HG03457 (cell line): ENCODE results near the gene PRKAA1.

Experiments
- ATAC-seq: cut with Tn5 transposase; IDR thresholded peaks from one replicate; pipeline ENCODE4 v1.9.1; 2021; ENCODE audit warnings: moderate number of reproducible peaks; ENCODE audit not compliant: unreplicated experiment

The PRKAA1 gene

GRCh38 chr5:40781843-40782409 lies 16.2 kb downstream of the PRKAA1 start:
- ATAC-seq: no peak

GRCh38 chr5:40780858-40781257 lies 17.3 kb downstream of the PRKAA1 start:
- no peak for ATAC-seq

DNA sequence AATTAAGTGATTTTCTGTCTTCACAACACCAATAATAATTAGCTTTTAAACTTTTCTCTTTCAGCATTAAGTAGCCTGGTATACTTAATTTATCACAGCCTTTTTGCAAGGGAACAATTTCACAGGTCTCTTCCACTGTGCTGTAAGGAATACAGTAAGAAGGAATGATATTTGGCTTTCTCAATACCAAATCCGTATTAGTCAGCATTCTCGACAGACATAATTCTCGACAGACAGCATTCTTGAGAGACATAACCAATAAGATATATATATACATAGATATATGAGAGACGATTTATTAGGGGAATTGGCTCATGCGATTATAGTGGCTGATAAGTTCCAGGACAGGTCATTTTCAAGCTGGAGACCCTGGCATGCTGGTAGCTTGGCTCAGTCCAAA lies 18.0 kb downstream of the PRKAA1 start:
- ATAC-seq: no peak

- ATAC-seq: no peak
Observed at GRCh38 chr5:40779561-40779960, 18.6 kb downstream of the PRKAA1 start.

GRCh38 chr5:40778133-40778532 lies 20.0 kb downstream of the PRKAA1 start:
- ATAC-seq: no peak

DNA sequence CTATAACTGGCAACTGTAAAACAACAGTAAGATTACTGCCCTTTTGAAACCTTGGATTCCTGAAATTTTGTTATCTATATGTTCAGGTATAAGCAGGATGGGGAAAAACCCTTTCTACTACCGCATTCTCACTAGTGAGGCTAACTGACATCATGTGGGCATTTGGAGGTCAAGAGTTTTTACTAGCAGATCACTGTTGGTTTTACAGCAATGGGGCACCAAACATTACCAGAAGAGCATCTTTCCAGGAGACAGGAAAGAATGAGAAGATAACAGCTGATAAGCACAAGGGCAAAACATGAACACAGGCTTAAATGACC lies 21.6 kb downstream of the PRKAA1 start:
- ATAC-seq: no peak

DNA sequence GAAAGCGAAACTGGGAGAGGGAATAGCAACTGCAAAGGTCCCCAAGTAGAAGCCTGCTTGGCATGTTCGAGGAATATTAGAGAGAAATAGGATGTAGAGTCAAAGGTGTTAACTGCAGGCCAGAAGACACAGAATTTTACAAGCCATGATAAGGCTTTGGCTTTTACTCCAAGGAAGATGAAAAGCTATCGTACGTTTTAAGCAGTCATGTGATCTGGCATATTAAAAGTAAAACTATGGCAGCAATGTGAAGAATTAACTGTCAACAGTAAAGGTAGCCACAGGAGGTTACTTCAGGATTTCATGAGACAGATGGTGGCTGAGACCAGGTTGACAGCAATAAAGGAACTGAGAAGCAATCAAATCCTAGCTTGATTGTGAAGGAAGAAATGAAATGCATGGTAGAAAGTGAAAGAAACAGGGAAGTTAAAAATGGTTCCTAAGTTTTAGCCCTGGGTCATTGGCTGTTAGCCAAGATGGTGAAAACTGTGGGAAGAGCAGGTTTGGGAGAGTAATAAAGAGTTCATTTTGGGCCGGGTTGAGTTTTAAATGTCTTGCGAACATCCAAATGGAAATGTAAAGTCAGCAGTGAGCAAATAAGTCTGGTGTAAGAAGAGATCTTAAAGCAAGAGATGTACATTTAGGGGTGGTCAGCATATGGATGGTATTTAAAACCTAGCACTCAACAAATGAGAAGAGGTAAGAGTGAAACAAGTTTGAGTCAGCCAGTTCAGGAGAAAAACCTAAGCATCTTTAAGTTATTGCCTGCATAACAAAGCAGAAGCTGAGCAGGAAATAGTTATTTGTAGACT lies 22.1 kb downstream of the PRKAA1 start:
- ATAC-seq: no peak

DNA sequence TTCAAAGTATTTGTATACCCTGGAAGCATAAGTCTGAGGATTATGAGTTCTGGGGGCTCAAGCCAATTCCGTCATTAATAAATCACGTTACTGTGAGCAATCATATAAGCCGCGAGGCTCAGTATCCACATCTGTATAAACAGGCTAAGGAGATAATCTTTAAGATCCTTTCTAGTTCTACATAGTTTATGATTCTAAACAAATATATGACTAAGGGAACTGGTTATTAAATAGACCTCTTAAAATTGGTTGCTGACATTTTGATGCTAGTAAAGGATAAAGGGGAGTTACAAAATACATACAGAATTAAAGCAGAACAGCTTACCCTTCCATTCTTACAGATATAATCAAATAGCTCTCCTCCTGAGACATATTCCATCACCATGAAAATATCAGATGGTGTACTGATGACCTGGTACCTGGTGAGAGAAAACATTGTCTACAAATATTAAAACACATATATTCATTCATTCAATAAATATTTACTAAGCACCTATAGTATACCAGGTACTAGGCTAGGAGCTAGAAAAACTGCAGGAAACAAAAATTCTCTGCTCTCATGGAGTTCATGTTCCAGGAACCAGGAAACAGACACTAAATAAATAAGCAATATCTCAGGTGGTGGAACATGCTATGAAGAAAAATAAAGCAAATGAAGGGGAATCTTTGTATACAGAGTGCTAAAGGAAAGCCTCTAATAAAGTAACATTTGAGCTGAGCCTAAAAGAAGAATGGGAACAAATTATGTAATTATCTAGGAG lies 22.9 kb downstream of the PRKAA1 start:
- ATAC-seq: no peak

- ATAC-seq: no peak
Observed at GRCh38 chr5:40774623-40775022, 23.6 kb downstream of the PRKAA1 start.

DNA sequence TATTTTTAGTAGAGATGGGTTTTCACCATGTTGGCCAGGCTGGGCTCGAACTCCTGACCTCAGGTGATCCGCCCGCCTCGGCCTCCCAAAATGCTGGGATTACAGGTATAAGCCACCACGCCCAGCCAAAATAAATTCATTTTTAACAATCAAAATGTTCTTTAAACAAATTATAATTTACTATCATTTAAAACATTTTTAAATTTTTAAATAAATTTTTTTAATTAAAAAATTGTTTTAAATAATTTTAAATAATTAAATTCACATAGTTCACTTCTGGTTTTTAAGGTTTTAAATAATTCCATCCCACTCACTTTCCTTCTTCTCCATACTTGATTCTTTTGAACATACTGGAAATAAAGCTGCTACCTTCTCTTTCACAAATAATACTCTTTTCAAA lies 27.4 kb downstream of the PRKAA1 start:
- ATAC-seq: no peak

- ATAC-seq: no peak
Observed at GRCh38 chr5:40762705-40763104, 35.5 kb downstream of the PRKAA1 start.

GRCh38 chr5:40757400-40757799 lies 40.8 kb downstream of the PRKAA1 start:
- no peak for ATAC-seq

DNA sequence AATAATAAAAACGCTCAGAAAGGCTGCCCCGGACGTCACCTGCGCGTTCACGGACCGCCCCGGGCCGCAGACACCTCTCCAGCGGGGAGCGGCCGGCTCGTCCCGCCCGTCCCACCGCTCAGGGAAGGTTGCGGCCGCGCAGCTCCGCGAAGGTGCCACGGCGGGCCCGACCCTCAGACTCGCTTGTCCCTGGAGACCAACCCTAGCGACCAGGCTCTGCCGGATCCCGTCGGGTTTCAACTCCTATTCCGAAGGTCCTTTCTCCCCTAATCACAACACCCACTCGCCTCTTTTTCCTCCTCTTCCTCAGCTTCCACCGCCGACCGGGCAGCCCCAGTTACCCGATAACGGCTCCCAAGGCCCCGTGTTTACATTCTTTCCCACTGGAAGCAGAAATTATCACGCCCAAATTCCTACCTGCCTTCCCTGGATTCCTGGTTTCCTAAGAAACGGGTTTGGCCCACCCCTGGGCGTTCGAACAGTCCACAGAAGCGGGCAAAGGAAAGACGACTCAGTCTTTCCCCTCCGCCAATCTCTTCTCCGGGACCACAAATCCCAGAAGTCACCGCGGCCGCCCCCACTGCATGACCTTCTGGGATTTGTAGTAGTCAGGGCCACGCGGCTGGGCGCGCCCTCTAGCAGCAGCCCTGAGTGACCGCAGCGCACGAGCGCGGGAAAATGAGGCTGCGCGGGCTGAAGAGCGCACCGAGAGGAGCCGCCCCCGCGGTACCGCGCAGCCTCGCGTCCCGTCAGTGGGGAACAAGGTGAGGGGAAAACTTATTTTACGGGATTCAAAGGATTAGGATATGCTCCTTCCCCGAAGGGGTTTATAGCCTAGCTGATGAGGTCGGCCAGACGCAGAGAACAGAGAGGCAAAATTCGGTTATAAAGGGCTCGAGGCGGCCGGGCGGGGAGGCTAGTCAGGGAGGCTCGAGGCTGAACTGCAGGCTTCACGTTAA lies 42.5 kb downstream of the PRKAA1 start, which contains the start of gene TTC33:
TSS of gene TTC33 (minus strand) at position 555 of the 959 bp plus-strand sequence. CDS start 8,943 bp downstream, outside the sequence.
- ATAC-seq: peak; percentile 84

GRCh38 chr5:40755093-40755406 lies 43.1 kb downstream of the PRKAA1 start:
- peak; percentile 80 for ATAC-seq

DNA sequence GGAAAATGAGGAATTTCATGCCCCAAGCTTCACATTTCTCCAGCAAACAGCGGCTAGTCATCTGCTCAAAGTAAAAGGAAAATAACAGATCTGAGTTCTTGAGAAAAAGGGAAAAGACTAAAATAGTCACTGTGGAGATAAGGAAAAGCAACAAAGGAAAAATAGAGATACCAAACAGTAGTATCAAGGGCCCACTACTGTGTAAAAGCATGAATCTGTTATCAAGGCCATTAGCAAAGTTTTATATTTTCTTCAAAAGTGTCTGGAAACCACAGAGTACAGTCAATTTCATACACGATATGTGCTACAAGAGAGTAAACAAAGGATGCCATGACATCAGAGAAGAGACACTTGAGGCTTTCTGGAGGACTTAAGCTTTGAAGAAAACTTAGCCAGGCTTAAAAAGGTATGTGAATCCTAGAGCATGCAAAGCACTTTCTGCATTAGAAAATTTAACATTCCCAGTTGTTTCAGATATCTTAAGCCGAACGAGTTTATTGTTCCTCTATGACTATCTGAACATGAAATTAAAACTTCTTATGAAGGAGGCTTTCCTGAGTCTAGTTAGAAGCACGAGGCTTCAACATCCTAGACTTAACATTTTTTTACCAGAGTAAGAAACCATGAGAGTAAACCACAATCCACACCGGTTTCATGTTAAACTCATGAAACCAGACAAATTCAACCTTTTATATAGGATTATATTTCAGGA lies 43.6 kb downstream of the PRKAA1 start:
- peak; percentile 6 for ATAC-seq

DNA sequence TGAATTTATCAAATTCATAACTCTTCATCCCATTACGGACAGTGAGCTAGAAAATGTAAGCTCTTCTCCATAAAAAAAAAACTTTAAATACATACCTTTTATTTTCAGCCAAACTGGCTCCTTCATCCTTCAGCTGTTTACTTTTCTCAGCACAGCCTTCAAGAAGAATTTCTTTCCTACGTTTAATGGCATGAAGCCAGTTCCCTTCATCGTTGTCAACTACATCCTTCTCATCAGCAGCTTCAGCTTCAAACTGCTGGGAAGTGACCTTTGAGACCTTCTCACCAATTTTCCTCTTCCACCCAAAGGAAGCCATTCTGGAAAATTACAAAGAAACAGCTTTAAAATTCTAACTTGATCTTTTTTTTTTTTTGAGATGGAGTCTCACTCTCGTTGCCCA lies 51.5 kb downstream of the PRKAA1 start:
- no peak for ATAC-seq

DNA sequence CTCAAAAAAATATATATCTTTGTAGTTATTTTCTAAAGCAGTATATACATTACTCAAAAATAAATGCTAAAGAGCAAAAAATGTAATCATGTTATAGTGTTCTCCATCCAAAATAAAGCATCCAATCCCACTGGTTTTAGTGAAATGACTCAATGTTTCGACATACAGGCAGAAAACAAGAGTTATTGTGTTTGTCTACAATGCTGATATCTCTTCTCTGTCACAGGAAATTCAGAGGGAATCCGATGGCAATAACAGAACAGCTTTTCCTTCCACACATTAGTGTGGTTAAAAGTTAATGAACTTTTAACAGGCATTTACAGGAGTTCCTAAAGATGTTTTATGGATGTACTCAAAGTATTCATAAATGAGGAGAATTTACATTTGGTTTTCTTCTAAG lies 54.4 kb downstream of the PRKAA1 start:
- ATAC-seq: no peak

DNA sequence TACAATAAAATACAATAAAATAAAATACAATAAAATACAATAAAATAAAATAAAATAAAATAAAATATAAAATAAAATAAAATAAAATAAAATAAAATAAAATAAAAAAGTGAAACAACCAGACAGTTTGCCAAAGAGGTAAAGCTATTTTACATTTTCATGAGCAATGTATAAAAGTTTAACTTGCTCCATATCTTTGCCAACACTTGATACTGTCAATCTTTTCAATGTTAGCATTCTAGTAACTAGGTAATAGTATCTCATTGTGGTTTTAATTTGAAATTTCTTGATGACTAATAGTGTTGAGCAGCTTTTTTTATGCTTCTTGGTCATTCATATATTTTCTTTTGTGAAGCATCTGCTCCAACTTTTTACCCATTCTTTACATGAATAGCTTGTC lies 59.7 kb downstream of the PRKAA1 start:
- no peak for ATAC-seq

DNA sequence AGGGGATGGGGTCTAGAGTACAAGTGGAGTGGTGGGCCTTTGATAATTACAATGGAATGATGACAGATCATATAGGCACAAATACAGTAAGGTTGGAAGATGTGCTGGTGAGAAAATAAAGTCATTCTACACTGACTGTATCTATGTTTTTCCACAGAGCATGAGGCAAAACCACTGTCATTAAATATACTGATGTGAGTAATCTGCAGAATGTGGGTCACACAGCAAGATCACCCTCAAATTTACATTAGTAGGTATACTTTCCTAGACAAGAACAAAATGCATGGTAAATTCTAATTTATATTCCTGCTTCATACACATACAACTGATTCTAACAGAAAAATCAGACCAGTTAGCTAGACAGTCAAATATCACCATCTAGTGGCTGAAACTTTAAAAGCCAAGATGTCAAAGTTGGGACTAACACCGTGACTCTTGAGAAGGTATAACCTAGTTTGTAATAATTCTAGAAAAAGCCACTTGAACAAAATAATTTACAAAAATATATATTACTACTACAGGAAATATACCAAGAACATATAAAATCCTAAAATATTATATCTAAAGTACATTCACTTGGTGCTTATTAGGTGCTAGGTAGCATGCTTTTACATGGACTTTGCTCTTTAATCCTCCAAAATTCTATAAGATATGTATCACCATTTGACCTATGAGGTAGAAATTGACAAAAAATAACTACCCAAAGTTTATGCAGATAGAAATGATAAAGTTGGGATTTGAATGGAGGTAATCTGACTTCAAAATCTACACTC lies 61.9 kb downstream of the PRKAA1 start:
- no peak for ATAC-seq

- no peak for ATAC-seq
Observed at GRCh38 chr5:40735609-40736008, 62.6 kb downstream of the PRKAA1 start.
